MCF 10A (cell line): ENCODE measurements around the gene EOLA2. TPM values are rescaled to one million over a fixed set of nuclear protein-coding genes. Genes with fewer than 3 reads are reported as not detected.
"Not testable (repeated sequence)": the region's sequence is repeated elsewhere in the genome, so short reads cannot be mapped to it uniquely, and the experiment has no call there.

ENCODE experiments used
- BruUV-seq: library from RNA; stranded (reverse); fragments of 400-500 nt; replicated peaks from 2 replicates; lab custom pipeline; 2021; lab: Mats Ljungman, UMichigan
- CTCF ChIA-PET: fragments of 300-600 bp; sonication (Branson Sonifier 250); formaldehyde crosslinking; extraction: SDS; loops from one replicate; lab custom pipeline; 2021; ENCODE audit warnings: antibody characterized with exemption, inconsistent platforms; lab: Yijun Ruan, JAX
- POLR2A ChIA-PET: fragments of 300-600, 350-650 bp; sonication (Branson Sonifier 250); formaldehyde crosslinking; extraction: SDS; loops from one replicate; lab custom pipeline; 2020; ENCODE audit warnings: antibody characterized with exemption, inconsistent platforms; lab: Yijun Ruan, JAX
- DNase-seq: peaks from one replicate; pipeline ENCODE4 v3.0.0-alpha.2; 2018; ENCODE audit not compliant: unreplicated experiment
- H3K27ac Mint-ChIP-seq: one replicate; pipeline ENCODE4 v1.8.0; 2022; ENCODE audit warnings: mild to moderate bottlenecking, low read depth, mixed read lengths; ENCODE audit not compliant: unreplicated experiment
- H3K27me3 Mint-ChIP-seq: one replicate; pipeline ENCODE4 v1.8.0; 2022; ENCODE audit warnings: mixed read lengths; ENCODE audit not compliant: insufficient read depth, unreplicated experiment
- H3K36me3 Mint-ChIP-seq: one replicate; pipeline ENCODE4 v1.8.0; 2022; ENCODE audit warnings: mild to moderate bottlenecking, moderate library complexity, mixed read lengths; ENCODE audit not compliant: insufficient read depth, unreplicated experiment
- H3K4me1 Mint-ChIP-seq: one replicate; pipeline ENCODE4 v1.8.0; 2022; ENCODE audit warnings: mixed read lengths; ENCODE audit not compliant: insufficient read depth, unreplicated experiment
- H3K4me3 Mint-ChIP-seq: one replicate; pipeline ENCODE4 v1.8.0; 2022; ENCODE audit warnings: mild to moderate bottlenecking, moderate library complexity, mixed read lengths; ENCODE audit not compliant: unreplicated experiment
- H3K9me3 Mint-ChIP-seq: one replicate; pipeline ENCODE4 v1.8.0; 2022; ENCODE audit warnings: mixed read lengths; ENCODE audit not compliant: unreplicated experiment
- intact Hi-C: fragments of 100-400 bp; cut with micrococcal nuclease; formaldehyde crosslinking; loops from 2 replicates; pipeline ENCODE4 v1.14.1; 2022
- total RNA-seq: library from RNA; stranded (reverse); gene quantifications from 2 replicates; pipeline ENCODE4 v1.2.3, GENCODE V29; 2022
- TF ChIP-seq, protein P1 (sequence below): fragments of 200-600 bp; IDR thresholded peaks from one replicate; pipeline ENCODE4 v1.8.0; 2022; ENCODE audit warnings: antibody characterized with exemption, mild to moderate bottlenecking; ENCODE audit not compliant: unreplicated experiment

The EOLA2 gene
- total RNA-seq, 1 experiment from 2014 or later: 47.4 TPM

- TF ChIP-seq, protein P1, sequence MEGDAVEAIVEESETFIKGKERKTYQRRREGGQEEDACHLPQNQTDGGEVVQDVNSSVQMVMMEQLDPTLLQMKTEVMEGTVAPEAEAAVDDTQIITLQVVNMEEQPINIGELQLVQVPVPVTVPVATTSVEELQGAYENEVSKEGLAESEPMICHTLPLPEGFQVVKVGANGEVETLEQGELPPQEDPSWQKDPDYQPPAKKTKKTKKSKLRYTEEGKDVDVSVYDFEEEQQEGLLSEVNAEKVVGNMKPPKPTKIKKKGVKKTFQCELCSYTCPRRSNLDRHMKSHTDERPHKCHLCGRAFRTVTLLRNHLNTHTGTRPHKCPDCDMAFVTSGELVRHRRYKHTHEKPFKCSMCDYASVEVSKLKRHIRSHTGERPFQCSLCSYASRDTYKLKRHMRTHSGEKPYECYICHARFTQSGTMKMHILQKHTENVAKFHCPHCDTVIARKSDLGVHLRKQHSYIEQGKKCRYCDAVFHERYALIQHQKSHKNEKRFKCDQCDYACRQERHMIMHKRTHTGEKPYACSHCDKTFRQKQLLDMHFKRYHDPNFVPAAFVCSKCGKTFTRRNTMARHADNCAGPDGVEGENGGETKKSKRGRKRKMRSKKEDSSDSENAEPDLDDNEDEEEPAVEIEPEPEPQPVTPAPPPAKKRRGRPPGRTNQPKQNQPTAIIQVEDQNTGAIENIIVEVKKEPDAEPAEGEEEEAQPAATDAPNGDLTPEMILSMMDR: peak; percentile 26
- BruUV-seq, intact Hi-C loops, H3K4me1 Mint-ChIP-seq, H3K36me3 Mint-ChIP-seq, DNase-seq, H3K9me3 Mint-ChIP-seq: not testable (repeated sequence)
- POLR2A ChIA-PET: interaction anchor here (0.7 to 3.8 kb wide), 5 partner anchors 43 to 752 kb away, joined by 3 to 58 read pairs (median 7); partner anchors contain the start of genes EOLA1, MTM1 and MTMR1
- Mint-ChIP-seq H3K27ac (peak overlapping the region; percentile 100), H3K27me3 (peaks cover 29% of the 10 kb centered on the region), H3K4me3 (peak overlapping the region; percentile 84)
- CTCF ChIA-PET: interaction anchor here (0.6 to 1.4 kb wide), 8 partner anchors 8 to 1723 kb away, joined by 3 to 9 read pairs (median 3); no protein-coding TSS in a partner anchor
Measured at GRCh38 chrX:149940674-149941024, 2.4 kb upstream of the EOLA2 start.

GRCh38 chrX:149939905-149940673 is 1.8 kb upstream of the EOLA2 start:
- Mint-ChIP-seq H3K4me1 (no peaks in the 10 kb centered on the region), H3K27me3 (peaks cover 24% of the 10 kb centered on the region), H3K36me3 (no peaks in the 10 kb centered on the region), H3K4me3 (peak overlapping the region; percentile 84), H3K27ac (peak overlapping the region; percentile 100), H3K9me3 (no peaks in the 10 kb centered on the region)
- CTCF ChIA-PET: interaction anchor here (0.5 to 1.4 kb wide), 13 partner anchors 9 to 1890 kb away, joined by 3 to 9 read pairs (median 3); no protein-coding TSS in a partner anchor
- intact Hi-C loops: no loop called here
- TF ChIP-seq, protein P1: no peak
- DNase-seq: peak; percentile 95
- POLR2A ChIA-PET: interaction anchor here (0.7 to 3.8 kb wide), 5 partner anchors 43 to 753 kb away, joined by 3 to 58 read pairs (median 7); partner anchors contain the start of genes EOLA1, MTM1 and MTMR1
- BruUV-seq: no TSS peak

GRCh38 chrX:149939655-149939904 is 1.3 kb upstream of the EOLA2 start:
- H3K36me3 Mint-ChIP-seq: no peaks in the 10 kb centered on the region
- no TSS peak for BruUV-seq
- no peaks in the 10 kb centered on the region for H3K4me1 Mint-ChIP-seq
- peaks cover 19% of the 10 kb centered on the region for H3K27me3 Mint-ChIP-seq
- ChIA-PET POLR2A (interaction anchor here (1.5 to 3.8 kb wide), 3 partner anchors 399 to 754 kb away, joined by 7 to 58 read pairs (median 12); partner anchors contain the start of genes EOLA1, MTM1 and MTMR1), CTCF (interaction anchor here (0.5 to 1.4 kb wide), 7 partner anchors 9 to 1889 kb away, joined by 3 to 9 read pairs (median 3); no protein-coding TSS in a partner anchor)
- DNase-seq: no peak
- TF ChIP-seq, protein P1: no peak
- peak overlapping the region; percentile 84 for H3K4me3 Mint-ChIP-seq
- no peaks in the 10 kb centered on the region for H3K9me3 Mint-ChIP-seq
- intact Hi-C loops: no loop called here
- peak overlapping the region; percentile 100 for H3K27ac Mint-ChIP-seq
